A204.1 (cell line): ENCODE measurements around the gene ZSWIM8.

Experiments used
- FAIRE-seq: peaks from 2 replicates; lab custom pipeline; 2012; peaks lifted over from hg19 to GRCh38; lab: Jason Lieb, UNC

ZSWIM8 gene

DNA sequence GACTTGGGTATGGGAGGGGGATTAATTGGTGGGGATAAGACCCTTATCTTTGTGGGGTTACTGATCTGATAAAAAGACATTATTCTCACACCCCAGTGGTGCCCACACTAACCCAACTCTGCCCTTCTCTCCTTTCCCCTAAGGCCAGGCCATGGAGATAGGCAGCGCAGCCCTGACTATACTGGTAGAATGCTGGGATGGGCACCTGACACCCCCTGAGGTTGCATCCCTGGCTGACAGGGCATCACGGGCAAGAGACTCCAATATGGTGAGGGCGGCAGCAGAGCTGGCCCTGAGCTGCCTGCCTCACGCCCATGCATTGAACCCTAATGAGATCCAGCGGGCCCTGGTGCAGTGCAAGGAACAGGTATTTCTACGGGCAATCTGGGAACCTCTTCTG is 12.7 kb downstream of the ZSWIM8 start:
- FAIRE-seq: no peak

DNA sequence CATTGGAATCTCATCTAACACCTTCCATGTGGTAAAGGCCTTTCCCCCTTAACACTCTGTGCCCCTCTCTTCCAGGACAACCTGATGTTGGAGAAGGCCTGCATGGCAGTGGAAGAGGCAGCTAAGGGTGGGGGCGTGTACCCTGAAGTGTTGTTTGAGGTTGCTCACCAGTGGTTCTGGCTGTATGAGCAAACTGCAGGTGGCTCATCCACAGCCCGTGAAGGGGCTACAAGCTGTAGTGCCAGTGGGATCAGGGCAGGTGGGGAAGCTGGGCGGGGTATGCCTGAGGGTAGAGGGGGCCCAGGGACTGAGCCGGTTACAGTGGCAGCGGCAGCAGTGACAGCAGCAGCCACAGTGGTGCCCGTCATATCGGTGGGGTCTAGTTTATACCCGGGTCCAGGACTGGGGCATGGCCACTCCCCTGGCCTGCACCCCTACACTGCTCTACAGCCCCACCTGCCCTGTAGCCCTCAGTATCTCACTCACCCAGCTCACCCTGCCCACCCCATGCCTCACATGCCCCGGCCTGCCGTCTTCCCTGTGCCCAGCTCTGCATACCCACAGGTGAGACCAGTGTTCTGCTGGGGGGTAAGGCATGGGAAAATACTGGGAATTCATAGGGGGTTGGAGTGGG is 13.6 kb downstream of the ZSWIM8 start:
- FAIRE-seq: no peak

DNA sequence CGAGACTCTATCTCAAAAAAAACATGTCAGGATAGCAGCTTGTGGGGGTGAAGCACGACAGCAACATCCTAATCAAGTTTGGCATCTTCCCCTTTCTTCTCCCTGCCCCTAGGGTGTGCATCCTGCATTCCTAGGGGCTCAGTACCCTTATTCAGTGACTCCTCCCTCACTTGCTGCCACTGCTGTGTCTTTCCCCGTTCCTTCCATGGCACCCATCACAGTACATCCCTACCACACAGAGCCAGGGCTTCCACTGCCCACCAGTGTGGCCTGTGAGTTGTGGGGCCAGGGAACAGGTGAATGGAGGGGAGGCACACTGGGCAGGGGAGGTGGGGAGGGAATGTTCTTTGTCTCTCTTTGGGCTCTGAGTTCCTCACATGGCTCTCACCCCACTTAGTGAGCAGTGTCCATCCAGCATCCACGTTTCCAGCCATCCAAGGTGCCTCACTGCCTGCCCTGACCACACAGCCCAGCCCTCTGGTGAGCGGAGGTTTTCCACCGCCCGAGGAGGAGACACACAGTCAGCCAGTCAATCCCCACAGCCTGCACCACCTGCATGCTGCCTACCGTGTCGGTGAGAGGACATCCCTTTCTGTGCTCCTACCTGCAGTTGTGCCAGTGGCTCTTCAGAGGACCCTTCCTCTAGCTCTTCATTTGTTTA is 14.6 kb downstream of the ZSWIM8 start:
- no peak for FAIRE-seq

DNA sequence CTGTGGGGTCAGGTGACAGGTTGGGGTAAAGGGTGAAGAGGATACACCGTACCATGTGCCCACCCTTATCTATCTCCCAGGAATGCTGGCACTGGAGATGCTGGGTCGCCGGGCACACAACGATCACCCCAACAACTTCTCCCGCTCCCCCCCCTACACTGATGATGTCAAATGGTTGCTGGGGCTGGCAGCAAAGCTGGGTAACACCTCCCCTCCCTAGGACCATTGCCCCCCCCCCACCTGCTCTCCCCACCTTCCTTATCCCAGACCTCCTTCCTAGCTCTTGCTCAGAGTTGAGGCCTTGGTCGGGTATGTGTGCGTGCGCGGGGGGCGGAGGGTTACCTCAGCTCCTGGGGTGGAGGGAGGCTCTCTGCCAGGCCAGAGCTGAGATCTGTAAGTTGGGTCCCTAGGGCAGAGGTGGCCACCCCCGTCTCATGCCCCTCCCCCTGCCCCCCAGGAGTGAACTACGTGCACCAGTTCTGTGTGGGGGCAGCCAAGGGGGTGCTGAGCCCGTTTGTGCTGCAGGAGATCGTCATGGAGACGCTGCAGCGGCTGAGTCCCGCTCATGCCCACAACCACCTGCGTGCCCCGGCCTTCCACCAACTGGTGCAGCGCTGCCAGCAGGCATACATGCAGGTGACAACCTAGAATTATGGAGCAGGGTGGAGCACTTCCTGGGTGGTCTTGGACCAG is 15.3 kb downstream of the ZSWIM8 start:
- no peak for FAIRE-seq

DNA sequence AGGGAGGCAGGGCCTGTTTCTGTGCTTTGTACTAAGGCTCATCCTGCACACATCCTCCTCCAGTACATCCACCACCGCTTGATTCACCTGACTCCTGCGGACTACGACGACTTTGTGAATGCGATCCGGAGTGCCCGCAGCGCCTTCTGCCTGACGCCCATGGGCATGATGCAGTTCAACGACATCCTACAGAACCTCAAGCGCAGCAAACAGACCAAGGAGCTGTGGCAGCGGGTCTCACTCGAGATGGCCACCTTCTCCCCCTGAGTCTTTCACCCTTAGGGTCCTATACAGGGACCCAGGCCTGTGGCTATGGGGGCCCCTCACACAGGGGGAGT is 15.8 kb downstream of the ZSWIM8 start:
- no peak for FAIRE-seq

DNA sequence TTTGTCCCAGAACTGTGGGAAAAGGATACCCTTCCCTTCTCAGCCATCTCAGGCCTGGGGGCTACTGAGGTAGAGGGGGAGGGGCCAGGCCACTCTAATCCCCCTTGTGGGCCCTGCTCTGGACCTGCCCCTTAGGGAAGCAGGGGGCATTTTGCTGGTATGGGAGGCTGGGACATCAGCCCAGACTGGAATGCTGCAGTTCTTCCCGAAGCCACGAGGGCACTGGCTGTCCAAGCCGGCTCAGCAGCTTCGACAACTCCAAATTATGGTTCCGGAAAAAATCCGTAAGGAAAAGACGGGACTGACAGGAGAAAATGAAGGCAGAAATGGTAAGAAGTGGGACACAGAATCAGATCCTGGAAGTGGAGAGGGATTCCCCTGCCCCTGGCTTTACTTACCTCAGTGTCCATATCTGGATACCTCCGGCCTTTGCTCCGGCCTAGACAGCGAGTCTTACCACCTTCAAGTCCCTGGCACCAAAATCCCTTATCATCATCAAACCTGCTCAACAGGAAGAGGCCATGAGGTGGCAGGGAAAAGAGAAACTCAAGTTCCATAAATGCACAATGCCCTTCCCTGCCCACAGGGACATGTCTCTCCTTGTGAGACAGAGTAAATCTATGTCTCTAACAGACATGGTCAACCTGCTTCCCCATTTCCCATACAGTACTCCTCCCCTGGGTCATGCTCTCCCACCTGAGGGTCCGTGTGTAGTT is 17.0 kb downstream of the ZSWIM8 start:
- no peak for FAIRE-seq

DNA sequence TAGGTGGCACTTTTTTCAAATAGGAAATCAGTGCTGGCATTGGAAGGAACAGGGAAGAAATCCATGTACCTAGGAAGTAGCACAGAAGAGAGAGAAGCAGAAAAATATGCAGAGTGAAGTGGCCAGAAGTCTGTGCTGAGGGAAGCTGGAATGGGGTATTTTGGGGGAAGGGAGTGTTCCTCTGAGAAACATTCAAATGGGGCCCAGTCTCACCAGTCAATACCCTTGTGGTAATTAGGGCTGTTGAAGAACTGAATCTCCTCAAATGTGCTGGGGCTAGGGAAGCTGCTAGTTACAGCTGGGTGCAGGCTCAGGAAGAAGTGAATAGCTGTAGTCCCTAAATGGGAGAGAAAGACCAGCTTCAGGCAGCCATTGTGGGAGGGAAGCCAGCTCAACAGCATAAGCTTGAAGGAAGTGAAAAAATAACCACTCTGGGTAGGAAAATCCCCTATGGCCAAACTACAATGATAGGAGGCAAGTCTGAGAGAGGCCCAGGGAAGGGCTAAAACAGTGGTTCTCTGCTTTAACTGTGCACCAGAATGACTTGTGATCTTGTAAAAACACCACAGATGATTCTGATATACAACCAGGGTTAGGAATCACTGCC is 18.4 kb downstream of the ZSWIM8 start:
- no peak for FAIRE-seq

DNA sequence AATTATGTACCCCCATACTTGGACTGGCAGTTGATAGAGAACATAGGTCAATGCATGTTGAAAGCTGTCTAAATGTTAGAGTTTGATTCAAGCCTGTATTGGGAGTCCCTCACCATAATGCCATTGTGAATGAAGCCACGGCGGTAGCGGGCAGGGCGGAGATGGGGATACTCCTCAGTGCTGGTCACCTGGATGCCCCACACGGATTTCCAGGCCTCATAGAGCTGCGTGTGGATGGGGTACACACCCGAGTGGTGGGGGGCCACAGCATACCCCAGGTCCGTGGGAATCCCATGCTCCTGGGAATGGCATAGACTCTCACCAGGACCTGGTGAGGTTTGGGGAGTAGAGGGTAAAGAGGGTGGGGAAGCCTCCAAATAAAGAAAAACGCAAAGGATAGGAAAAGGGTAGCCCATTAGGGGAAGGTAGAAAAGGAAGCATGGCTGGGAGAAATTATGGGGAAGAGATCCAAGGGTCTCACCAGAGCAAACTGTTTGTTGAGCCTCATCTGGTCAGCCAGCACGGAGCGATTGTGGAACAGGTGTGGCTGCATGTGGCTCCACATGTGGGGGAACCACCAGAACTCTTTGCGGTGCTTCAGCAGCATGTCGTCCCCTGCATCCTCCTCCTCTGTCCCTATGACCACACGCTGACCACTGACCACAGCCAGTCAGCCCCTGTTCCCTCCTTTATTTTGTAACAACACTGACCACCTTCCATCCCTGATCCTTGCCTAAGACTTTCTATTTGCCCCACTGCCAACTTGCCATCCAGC is 21.0 kb downstream of the ZSWIM8 start:
- no peak for FAIRE-seq

DNA sequence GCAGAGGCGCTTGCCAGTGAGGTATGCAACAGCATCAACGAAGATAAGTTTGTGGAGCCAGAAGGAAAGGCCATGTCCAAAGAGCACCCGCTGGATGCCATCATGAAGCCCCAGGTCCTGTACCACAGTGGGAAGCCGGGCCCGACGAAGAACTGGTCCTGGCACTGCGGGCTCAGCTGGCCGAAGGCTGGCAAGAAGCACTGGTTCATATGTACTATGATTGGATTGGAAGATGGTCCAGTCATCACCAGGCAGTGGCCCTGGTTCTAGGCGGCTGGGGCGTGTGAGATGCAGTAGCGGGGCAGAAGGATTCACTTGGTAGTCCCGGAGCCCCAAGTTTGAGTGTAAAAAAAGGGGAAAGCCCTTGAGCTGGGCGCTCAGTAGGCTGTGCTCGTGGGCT is 22.1 kb downstream of the ZSWIM8 start:
- no peak for FAIRE-seq

DNA sequence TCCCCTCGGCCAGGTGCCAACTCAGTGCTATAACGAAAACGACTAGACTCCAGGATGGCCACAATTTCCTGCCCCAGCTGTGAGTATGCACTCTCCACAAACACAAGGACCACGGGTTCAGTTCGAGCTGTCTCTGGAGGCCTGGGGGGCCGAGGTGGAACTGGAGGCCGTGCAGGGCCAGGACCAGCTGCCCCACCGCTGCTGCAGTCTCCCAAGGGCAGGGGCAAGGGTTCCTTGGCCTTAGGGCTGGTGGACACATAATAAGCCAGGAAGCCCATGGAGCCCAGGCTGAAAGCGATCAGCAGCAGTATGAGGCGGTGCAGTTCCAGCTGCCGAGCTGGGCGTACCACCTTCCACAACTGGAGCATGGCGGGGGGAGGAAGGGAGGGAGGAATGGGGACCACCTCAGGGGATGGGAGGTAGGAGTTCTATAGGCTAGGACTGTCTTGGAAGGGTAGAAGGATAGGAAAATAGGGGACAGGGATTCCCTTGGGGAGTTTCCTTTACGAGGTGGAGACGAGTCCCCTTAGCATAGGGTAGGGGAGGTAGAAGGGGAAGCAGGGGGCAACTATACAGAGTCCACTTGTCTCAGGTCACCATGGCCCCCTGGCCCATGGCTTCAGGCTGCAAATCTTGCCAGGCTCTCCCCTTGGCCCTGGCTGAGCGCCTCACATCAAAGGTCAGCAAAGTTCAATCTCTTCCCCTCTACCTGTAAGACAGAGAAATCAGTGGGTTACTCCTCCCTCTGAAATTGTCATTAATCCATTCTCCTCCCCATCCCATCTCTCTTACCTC is 22.8 kb downstream of the ZSWIM8 start:
- no peak for FAIRE-seq

DNA sequence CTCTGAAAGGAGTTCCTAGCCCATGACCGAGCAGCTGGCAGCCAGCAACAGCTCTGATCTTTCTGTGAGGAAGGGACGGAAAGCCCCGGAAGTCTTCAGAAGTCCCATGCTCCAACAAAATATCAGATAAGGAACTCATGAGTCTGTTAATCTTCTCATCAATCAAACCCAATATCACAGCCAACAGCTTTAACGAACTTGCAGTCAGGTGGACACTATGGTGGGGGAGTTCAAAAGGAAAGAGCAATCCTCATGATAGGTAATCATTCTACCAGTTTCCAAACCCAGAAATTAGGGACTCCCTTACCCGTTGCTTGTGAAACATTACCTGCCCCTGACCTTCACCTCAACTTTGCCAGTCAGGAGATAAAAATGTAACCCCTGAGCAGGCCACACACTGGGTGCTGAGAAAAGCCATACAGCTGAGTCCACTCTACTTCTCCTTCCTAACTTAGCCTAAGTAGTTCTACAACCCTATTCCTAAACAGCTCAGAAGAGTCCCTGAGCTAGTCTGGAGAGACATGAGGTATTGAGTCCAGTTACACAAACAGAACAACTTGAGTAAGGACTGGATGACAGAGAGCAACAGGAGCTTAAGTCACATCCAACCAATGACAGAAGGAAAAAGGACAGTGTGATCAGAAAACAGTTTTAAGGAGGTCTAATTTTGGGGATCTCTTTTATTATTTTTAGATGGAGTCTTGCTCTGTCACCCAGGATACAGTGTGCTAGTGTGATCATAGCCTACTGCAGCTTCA is 23.8 kb downstream of the ZSWIM8 start:
- FAIRE-seq: no peak

DNA sequence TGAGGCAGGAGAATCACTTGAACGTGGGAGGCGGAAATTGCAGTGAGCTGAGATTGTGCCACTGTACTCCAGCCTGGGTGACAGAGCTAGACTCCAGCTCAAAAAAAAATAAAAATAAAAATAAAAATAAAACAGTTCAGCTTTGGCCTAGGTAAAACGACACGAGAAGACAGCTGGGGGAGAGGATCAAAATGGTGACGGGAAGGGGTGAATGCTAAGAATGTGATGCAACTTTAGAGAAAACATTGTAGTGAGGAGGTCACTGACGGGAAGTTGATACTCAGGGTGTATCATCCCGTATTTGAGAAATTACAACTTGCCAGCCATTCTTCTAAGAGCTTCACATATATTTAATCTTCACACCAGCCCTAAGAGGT is 24.9 kb downstream of the ZSWIM8 start:
- no peak for FAIRE-seq

DNA sequence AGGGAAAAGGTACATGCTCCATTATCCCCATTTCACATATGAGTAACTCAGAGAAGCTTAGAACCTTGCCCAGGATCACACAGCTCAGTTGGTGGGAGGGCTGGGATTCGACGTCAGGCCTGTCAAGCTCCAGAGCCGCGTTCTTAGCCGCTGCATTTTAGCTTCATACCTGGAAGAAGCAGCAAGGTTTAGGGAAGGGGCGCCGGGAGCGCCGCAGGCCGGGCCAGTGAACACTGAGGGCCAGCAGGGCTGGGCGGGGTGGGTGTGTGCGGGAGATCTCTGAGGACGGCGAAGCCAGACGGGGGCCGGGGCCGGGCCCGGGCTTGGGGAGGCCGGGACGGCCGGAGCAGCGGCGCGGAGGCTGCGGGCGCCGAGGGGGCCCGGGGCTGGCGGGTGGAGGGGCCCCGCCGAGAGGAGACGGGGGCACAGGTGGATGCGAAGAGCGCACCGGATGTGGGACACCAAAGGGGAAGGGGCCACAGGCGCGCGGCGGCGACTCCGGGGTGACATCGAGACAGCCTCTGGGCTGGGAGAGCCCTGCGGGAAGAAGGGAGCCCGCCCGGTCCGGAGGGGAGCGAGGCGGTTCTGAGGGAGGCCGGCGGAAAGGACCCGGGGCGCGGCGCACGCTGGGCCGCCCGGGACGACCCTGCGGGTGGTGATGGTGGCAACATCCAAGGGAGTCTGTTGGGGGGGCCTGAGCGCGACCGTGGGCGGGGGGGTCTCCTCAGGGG is 25.5 kb downstream of the ZSWIM8 start:
- FAIRE-seq: no peak

DNA sequence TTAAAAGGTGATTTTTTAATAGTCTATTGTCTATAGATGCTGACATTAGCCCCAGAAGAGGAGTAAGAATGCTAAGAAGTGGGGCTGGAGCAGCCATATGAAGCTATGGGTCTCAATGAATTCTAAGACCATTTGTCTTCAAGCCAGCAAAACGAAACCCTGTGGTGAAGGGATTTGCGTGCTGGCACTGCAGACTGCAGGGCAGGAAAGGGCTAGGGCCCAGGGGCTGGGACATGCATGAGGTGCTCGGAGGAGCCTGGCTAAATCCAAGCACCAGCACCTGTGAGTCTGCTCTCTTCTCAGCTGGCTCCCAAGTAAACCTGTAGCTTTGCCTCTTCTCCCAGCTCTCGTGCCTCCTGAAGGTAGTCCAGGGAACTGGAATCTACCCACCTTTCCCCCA is 27.3 kb downstream of the ZSWIM8 start:
- no peak for FAIRE-seq

DNA sequence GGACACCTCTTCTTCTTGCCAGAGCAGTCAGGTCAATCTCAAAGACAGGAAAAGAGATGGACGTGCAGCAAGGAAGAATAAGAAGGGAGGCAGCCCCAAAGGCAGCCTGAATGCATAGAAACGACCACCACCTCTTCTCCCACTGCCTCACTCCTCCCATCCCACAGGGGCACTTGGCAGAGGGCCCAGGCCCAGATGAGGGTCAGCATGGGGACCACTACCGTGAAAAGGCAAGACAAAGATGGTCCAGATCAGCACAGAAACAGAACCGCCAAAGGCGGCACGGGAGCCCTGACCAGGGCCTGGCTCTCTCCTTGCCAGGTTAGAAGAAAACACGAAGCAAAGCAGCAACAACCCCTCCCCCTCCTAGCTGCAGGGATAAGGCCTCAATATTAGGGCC is 27.9 kb downstream of the ZSWIM8 start:
- no peak for FAIRE-seq

DNA sequence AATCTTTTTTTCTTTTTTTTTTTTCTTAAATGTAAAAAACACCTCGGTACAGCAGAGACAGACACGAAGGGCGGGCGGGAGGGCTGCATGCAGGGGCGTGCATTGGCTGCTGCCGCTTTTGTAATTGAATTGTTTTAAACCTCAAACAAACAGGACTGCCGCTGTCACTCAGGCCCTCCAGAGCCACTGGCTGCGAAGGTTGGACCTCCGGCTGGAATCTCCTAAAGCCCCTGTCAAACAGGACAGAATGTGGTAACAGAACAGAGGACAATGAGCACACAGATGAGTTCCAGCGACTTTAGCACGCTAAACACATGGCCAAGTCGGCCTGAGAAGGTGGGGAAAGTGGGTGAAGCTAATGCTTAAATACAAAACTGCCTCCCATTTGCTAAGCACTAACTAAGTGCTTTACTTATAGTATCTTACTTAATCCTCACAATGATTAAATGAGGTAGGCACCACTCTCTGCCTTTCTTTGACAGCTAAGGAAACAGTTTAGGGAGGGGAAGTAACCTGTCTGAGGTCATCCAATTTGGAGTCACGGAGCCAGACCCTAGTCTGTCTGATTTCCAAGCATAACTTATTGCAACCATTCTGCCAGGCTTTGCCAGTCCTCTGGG is 29.0 kb downstream of the ZSWIM8 start:
- FAIRE-seq: no peak

DNA sequence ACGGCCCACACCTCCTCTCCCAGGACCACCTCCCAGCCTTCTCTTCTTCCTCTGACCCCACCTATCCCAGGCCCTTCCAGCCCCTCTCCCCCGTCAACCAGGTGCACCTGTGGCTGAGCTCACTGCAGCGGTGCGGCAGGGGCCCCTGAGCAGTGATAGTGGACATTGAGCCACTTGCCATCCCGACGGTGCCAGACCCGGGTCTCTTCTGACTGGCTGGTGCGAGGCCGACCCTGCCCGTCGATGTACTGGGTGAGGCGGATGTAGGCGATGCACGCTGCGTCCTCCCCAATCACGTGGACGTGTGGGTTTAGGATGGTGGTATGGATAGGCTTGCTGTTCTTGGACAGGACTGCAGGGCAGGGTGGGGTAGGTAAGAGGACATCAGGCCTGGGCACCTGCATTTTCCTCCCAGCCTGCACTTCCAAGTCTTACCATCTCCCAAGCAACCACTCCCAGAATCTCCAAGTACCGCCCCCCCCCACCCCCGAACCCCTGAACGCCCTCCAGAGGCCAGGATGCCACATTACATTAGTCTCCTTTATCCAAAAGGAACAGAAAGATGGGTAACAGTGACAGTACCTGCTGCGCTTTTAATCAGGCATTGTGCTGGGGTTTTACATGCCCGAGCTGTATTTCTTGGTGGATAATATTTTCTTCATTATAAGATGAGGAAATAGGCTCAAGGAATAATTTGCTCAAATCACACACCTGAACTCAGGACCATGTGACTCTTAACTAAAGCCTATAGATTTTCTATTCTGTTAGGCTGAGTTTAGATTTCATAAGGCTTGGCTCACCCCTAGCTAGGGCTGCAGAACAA is 29.7 kb downstream of the ZSWIM8 start:
- FAIRE-seq: no peak

DNA sequence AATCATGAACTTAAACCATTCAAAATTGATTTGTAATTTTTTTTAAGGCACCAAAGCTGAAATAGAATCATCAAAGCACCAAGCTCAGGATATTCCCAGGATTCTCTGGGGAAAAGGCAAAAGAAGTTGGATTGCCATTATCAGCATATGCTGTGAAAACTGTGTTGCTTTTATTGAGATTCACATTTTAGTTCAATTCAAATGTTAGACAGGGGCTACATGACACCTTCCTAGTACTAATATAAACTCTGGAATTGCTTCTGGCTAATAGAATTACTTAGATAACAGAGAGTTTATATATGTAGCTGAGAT is 30.3 kb downstream of the ZSWIM8 start:
- FAIRE-seq: no peak
